Body of pancreas (tissue), 4 donors: ENCODE data around the gene RPH3AL.

Experiments used
- POLR2A ChIP-seq, 3 donors: fragments of 450-650 bp; IDR thresholded peaks; one replicate each; pipeline ENCODE4 v1.6.1; 2016; ENCODE audit warnings: antibody characterized with exemption in 3 of 3, mild to moderate bottlenecking in 2 of 3
- TF ChIP-seq, protein P1 (sequence below), 7 experiments: fragments of 450-650 bp in 4 of 7; fragments of 200-600 bp in 3 of 7; sonication (generic) in 3 of 7; IDR thresholded peaks; one replicate each; pipeline ENCODE4 v1.5.1; 2016 to 2019; ENCODE audit warnings: antibody characterized with exemption in 7 of 7

DNA sequence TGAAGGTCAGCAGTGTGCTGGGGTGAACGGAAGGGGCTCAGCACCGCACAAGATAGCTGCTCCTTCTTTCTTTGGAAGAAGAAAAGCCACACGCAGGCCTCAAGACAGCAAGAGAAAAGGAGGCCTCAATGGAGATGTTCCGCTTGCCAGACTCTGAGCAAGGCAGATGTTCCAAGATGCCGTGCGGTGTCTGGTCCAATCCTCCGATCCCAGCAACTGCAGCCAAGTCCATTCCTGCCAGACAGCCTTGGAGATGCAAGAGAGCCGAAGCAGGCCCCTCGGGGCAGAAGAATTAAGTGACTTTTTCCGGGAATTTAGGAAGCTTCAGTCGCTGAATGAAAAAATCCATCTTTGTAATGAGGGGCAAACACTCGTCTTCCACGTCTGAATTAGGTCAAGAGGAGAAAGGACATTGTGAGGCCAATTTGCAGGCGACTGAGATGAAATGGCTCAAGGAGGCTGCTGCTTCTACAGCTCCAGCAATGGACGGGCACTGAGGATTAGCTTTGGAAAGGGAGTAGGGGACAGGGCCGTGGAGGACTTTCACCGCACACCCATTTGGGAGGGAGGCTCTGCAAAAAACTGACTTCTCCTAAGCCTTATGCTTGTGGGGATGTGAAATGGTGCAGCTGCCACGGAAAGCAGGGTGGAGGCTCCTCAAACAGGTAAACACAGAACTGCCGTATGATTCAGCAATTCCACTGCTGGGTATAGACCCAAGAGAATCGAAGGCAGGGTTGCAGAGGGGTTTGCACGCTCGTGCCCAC lies 44.7 kb downstream of the RPH3AL start:
- no peak for TF ChIP-seq POLR2A (IDR thresholded peaks at IDR 0.05)
- TF ChIP-seq, protein P1, sequence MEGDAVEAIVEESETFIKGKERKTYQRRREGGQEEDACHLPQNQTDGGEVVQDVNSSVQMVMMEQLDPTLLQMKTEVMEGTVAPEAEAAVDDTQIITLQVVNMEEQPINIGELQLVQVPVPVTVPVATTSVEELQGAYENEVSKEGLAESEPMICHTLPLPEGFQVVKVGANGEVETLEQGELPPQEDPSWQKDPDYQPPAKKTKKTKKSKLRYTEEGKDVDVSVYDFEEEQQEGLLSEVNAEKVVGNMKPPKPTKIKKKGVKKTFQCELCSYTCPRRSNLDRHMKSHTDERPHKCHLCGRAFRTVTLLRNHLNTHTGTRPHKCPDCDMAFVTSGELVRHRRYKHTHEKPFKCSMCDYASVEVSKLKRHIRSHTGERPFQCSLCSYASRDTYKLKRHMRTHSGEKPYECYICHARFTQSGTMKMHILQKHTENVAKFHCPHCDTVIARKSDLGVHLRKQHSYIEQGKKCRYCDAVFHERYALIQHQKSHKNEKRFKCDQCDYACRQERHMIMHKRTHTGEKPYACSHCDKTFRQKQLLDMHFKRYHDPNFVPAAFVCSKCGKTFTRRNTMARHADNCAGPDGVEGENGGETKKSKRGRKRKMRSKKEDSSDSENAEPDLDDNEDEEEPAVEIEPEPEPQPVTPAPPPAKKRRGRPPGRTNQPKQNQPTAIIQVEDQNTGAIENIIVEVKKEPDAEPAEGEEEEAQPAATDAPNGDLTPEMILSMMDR (IDR thresholded peaks at IDR 0.05) = no peak
